GM10266 (cell line): Measurements from ENCODE around the gene CDK16.

Experiments used
- DNase-seq: peaks from one replicate; pipeline ENCODE4 v3.0.0; 2012; ENCODE audit errors: extremely low spot score
- TF ChIP-seq, protein P1 (sequence below): IDR thresholded peaks from 2 replicates; pipeline ENCODE4 v1.5.1; 2012; ENCODE audit warnings: mild to moderate bottlenecking, low read depth; ENCODE audit not compliant: control insufficient read depth, insufficient read depth; ENCODE audit errors: missing control alignments

CDK16 gene

DNA sequence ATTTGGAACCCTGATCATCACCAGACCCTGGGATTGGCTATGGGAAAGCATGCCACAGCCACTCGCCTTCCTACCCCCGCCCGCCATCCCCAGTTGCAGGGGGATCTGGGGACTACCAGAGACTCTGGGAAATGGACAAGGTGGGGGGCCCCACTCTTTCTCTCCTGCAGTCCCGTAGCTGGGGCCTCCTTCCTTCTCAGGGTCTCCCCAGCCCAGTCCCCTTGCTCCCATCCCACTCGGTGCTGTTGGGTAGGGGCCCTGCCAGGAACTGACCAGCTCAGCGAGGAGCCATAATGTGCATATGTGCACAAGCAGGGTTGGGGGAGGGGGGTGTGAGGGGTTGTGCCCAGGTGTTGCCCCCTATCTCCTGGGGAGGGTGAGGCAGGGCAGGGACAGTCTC, 10.9 kb downstream of the CDK16 start:
- no peak for DNase-seq
- TF ChIP-seq, protein P1, sequence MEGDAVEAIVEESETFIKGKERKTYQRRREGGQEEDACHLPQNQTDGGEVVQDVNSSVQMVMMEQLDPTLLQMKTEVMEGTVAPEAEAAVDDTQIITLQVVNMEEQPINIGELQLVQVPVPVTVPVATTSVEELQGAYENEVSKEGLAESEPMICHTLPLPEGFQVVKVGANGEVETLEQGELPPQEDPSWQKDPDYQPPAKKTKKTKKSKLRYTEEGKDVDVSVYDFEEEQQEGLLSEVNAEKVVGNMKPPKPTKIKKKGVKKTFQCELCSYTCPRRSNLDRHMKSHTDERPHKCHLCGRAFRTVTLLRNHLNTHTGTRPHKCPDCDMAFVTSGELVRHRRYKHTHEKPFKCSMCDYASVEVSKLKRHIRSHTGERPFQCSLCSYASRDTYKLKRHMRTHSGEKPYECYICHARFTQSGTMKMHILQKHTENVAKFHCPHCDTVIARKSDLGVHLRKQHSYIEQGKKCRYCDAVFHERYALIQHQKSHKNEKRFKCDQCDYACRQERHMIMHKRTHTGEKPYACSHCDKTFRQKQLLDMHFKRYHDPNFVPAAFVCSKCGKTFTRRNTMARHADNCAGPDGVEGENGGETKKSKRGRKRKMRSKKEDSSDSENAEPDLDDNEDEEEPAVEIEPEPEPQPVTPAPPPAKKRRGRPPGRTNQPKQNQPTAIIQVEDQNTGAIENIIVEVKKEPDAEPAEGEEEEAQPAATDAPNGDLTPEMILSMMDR = no peak

DNA sequence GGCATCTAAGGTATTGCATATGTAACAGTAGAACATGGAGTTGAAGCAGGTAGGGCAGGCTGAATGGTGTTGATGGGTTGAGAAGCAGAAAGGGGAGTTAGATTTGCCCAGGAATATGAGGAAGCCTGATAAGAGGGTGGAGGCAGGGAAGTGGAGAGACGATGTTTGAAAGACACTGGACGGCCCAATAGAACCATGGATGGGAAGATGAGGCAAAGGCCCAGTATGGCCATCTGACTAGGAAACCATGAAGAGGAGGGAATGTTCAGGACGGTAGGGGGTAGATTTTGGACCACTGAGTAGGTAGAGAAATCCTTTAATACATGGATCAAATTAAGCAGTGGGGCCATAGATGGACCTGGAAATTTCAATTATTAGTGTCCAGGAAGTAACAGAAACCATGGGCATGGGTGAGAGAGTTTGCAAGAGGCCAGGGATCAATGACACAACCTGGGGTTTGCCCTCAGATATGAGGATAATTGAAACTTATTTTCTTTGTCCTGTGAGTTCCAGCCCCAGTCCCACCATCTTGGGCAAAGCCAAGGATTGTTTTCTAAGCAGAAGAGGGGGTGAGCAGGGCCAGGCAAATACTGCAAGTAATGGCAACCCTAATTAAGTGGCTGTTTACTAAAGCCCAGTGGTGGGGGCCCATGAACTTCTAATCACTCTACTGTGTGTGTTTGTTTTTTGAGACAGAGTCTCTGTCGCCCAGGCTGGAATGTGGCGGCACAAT, 11.8 kb downstream of the CDK16 start:
- no peak for DNase-seq
- TF ChIP-seq, protein P1 = no peak

DNA sequence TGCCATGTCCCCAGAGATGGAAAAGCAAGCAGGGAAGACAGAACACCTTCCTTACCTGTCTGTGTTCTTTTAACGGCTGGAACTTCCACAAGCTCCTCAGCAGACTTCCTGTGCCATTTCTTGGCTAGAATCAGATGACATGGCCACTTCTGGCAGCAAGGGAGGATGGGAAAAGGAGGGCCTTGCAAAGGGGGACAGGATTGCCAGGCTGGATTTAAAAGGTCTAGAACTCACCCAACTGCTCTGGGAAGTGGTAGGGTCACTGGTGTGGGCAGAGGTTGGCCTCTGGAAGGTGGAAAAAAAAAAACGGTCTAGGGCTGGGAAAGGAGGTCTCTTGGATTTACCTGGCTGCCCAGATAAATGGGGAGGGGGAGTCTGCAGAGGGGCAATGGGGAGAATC, 12.7 kb downstream of the CDK16 start:
- TF ChIP-seq, protein P1 = no peak
- DNase-seq = no peak

DNA sequence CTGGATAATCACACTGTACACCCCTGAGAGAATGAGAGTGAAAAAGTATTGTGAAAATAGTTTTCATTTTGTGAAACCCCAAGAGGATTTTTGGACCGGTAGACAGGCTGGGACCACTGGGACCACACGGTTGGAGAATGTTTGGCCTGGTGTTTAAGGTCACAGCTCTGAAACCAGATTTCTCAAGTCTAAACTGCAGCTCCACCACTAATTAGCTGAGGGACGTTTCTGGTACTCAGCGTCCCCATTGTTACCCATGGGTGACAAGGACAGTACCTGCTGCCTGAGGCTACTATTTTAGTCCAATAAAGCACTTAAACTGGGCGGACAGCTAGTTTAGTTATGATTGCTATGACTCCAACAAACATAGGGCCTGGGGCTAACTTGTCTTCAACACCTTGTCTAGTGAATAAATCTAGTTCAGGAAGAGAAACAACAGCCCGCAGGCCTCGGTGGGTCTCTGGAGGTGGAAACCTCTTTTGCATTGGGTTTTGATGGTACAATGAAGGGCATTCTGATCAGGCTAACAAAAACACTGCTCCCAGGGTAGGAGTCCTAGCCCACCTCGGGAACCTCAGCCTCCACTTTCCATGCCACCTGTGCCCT, 13.8 kb downstream of the CDK16 start:
- no peak for DNase-seq

DNA sequence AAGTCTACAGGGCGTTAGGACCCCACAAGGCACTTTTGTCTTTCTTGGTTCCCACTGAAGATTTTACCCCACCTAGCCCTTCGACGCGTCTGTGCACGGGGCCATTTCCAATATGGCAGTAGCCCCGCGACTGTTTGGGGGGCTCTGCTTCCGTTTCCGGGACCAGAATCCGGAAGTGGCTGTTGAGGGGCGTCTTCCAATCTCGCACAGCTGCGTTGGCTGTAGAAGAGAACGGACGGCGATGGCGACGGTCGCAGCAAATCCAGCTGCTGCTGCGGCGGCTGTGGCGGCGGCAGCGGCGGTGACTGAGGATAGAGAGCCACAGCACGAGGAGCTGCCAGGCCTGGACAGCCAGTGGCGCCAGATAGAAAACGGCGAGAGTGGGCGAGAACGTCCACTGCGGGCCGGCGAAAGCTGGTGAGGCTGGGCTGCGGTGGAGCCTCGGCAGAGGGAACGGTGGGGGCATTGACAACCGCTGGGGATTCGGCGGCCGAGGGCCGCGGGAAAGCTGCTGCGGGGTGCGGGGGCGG, 14.4 kb downstream of the CDK16 start, which contains the start of gene USP11:
TSS of gene USP11 (plus strand) at position 207 of the 530 bp plus-strand sequence. CDS start at position 242, 35 bp downstream.
- TF ChIP-seq, protein P1 = no peak
- peak; percentile 53 for DNase-seq

More for the DNA sequence above, 13.8 kb downstream of the CDK16 start:
- TF ChIP-seq, protein P1 = no peak

DNA sequence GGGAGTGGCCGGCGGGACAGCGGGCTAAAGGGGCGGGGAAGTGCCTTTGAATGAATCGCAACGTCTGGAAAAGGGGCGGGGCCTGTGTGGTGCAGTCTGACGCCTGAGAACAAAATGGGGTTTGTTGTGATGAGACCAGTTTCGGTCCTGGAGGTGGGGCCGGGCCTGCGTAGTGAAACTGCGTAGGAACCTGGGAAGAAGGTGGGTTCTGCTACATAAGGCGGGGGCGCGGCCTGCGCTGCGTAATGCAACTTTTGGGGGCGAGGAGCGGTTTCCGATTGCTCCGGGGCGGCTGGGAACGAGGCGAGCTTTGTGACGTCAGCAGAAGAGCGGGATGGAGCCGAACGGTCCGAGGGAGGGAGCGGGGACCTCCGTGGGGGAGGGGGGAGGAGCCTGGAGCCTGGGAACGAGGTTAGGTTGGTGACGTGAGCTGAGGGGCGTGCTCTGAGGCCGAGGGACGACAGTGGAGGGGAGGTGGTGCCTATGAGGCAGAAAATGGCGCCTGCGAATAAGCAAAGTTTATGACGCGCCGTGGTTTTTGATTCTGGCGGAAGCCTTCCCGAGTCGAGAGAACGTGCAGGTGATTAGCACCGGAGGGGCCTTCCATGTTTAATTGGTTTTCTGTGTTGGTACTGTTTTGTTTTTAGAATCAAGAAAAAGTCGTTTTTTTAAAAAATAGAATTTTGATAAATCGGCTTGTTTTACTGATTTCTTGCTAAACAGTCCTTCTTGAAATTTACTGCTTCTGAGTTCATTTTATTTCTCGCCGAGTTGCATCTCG, 15.0 kb downstream of the CDK16 start:
- TF ChIP-seq, protein P1 = no peak
- peak; percentile 88 for DNase-seq
